Stimulated activated CD8-positive, alpha-beta memory T cell treated with anti-CD3 and anti-CD28 coated beads, Interleukin-4, amount 100 ng/mL, for 48 hours (primary cell): ENCODE results near the gene DECR2.
A peak's percentile ranks its signal among the peaks of the same experiment; 100 is the strongest.
"Not testable (repeated sequence)": the region's sequence is repeated elsewhere in the genome, so short reads cannot be mapped to it uniquely, and the experiment has no call there.

ENCODE experiments used
- DNase-seq: peaks from one replicate; pipeline ENCODE4 v3.0.0-alpha.2; 2020

Gene DECR2

GRCh38 chr16:367333-367903 is 34.3 kb upstream of the DECR2 start:
- no peak for DNase-seq

- DNase-seq: no peak
Observed at GRCh38 chr16:368388-369158, 33.1 kb upstream of the DECR2 start.

GRCh38 chr16:369275-369865 is 32.3 kb upstream of the DECR2 start:
- DNase-seq: no peak

GRCh38 chr16:369866-370436 is 31.7 kb upstream of the DECR2 start:
- no peak for DNase-seq

- DNase-seq: peak; percentile 96
Observed at GRCh38 chr16:370443-370842, 31.2 kb upstream of the DECR2 start, which contains the start of gene MRPL28. TSS of gene MRPL28 (minus strand) at chr16:370538. CDS start at chr16:370218, 320 bp downstream.

GRCh38 chr16:370979-371514 is 30.6 kb upstream of the DECR2 start:
- no peak for DNase-seq

GRCh38 chr16:371515-372301 is 30.0 kb upstream of the DECR2 start:
- no peak for DNase-seq

GRCh38 chr16:372302-372983 is 29.2 kb upstream of the DECR2 start:
- no peak for DNase-seq

GRCh38 chr16:373020-373598 is 28.6 kb upstream of the DECR2 start:
- DNase-seq: no peak

GRCh38 chr16:373848-374615 is 27.7 kb upstream of the DECR2 start:
- DNase-seq: no peak

- no peak for DNase-seq
Observed at GRCh38 chr16:374616-374926, 27.1 kb upstream of the DECR2 start.

- no peak for DNase-seq
Observed at GRCh38 chr16:375212-375611, 26.5 kb upstream of the DECR2 start.

- DNase-seq: no peak
Observed at GRCh38 chr16:375927-376816, 25.5 kb upstream of the DECR2 start.

- DNase-seq: no peak
Observed at GRCh38 chr16:376817-377418, 24.8 kb upstream of the DECR2 start.

- no peak for DNase-seq
Observed at GRCh38 chr16:377419-377951, 24.2 kb upstream of the DECR2 start.

GRCh38 chr16:378113-378820 is 23.4 kb upstream of the DECR2 start:
- not testable (repeated sequence) for DNase-seq

GRCh38 chr16:378821-379182 is 22.9 kb upstream of the DECR2 start:
- DNase-seq: no peak

- DNase-seq: no peak
Observed at GRCh38 chr16:379183-379960, 22.3 kb upstream of the DECR2 start.
